ENCODE results near the gene KDM2B.

KDM2B gene

DNA sequence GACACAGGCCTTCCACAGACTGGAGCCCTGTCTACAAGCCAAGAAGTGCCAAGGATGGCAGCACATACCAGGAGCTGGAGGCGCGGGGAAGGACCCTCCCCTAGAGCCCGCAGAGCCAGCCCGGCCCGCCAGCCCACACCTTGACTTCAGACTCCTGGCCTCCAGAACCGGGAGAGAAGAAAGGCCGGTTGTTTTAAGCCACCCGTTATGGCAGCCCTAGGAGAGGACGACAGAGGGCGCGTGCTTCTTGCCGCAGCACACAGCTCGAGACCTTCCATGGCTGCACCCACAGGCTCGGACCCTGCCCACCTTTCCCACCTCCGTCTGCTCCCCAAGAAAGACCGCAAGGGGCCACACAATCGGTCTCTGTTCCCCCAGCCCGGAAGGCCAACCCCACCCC is 127.2 kb downstream of the KDM2B start:
- Histone ChIP-seq H3K4me2 (peak overlapping the region; percentile 92), H4K20me1 (peaks cover 100% of the 10 kb centered on the region), H3K9ac (peak overlapping the region; percentile 70; the same call in 1 of the 2 replicates), H3K27ac (peak overlapping the region; percentile 80), H3K27me3 (no peaks in the 10 kb centered on the region), H3K36me3 (peaks cover 81% of the 10 kb centered on the region), H3K9me3 (no peaks in the 10 kb centered on the region), H3K4me3 (no peak overlapping the region), H3K4me1 (peaks cover 98% of the 10 kb centered on the region)
- TF ChIP-seq Cebpa-rat (IDR thresholded peaks at IDR 0.05) = no peak

GRCh38 chr12:121452985-121453360 is 127.8 kb downstream of the KDM2B start:
- Histone ChIP-seq H3K27me3 (no peaks in the 10 kb centered on the region), H3K27ac (peak overlapping the region; percentile 80), H3K9me3 (no peaks in the 10 kb centered on the region), H3K36me3 (peaks cover 81% of the 10 kb centered on the region), H3K9ac (peak overlapping the region; percentile 70), H3K4me1 (peaks cover 98% of the 10 kb centered on the region), H3K4me3 (peak overlapping the region; percentile 34), H4K20me1 (peaks cover 100% of the 10 kb centered on the region), H3K4me2 (peak overlapping the region; percentile 92)
- TF ChIP-seq Cebpa-rat (IDR thresholded peaks at IDR 0.05) = no peak

GRCh38 chr12:121452340-121452984 is 128.4 kb downstream of the KDM2B start:
- Histone ChIP-seq H3K27me3 (no peaks in the 10 kb centered on the region), H4K20me1 (peaks cover 100% of the 10 kb centered on the region), H3K4me2 (peak overlapping the region; percentile 92), H3K4me3 (peak overlapping the region; percentile 34), H3K9me3 (no peaks in the 10 kb centered on the region), H3K4me1 (peaks cover 97% of the 10 kb centered on the region), H3K27ac (peak overlapping the region; percentile 80), H3K9ac (peak overlapping the region; percentile 70), H3K36me3 (peaks cover 81% of the 10 kb centered on the region)
- TF ChIP-seq Cebpa-rat (IDR thresholded peaks at IDR 0.05) = no peak

GRCh38 chr12:121451961-121452339 is 128.9 kb downstream of the KDM2B start:
- peak overlapping the region; percentile 34; the same call in 1 of the 2 replicates for H3K4me3 ChIP-seq
- H3K9me3 ChIP-seq = no peaks in the 10 kb centered on the region
- peak overlapping the region; percentile 92 for H3K4me2 ChIP-seq
- H3K27ac ChIP-seq = peak overlapping the region; percentile 80
- TF ChIP-seq Cebpa-rat (IDR thresholded peaks at IDR 0.05) = no peak
- peaks cover 100% of the 10 kb centered on the region for H4K20me1 ChIP-seq
- peaks cover 97% of the 10 kb centered on the region for H3K4me1 ChIP-seq
- H3K36me3 ChIP-seq = peaks cover 81% of the 10 kb centered on the region
- H3K27me3 ChIP-seq = no peaks in the 10 kb centered on the region
- H3K9ac ChIP-seq = peak overlapping the region; percentile 70

DNA sequence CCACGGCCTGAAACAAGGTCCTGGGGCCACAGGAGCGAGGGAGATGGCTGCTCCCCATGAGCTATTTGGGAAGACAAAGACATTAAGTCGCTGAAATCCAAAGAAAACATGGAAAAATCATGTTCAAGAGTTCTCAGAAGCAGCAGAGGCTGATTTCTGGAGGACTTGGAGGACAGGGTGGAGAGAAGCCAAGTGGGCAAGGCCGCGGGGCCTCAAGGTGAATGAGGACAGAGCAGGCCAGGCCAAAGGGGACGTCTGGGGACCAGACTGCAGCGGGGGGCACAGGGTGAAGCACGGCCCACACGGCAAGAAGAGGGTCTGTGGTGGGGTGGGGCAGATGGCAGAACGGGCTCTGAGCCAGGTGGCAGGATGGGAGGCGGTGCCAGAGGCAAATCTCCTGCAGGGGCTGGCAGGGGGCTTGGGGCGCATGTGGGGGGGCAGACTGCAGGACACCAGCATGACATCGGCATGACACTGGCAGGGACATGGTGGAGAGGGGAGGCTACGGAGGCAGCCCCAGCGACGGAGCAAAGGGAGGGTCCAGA is 132.0 kb downstream of the KDM2B start:
- H3K27ac ChIP-seq = no peak overlapping the region
- peaks cover 93% of the 10 kb centered on the region for H3K36me3 ChIP-seq

DNA sequence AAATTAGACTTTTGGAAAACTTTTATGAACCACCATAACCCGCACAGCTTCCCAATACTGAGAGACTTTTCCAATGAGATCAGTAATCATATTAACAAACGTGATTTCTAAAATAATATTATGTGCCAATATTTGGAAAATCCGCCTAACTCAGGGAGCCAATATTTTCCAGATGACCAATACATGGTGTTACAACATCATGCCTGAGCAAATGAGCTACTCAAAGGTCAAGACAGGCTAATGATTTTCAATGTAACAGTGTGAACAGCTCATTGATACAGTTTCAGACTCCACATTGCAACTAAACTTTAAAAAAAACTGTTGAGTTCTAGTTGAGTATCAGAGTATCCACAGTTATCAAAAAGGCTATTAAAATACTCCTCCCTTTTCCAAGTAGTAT is 134.1 kb downstream of the KDM2B start:
- Histone ChIP-seq H3K4me2 (peak overlapping the region; percentile 40), H3K27me3 (no peaks in the 10 kb centered on the region), H3K36me3 (peaks cover 98% of the 10 kb centered on the region), H3K9me3 (no peaks in the 10 kb centered on the region), H3K4me1 (peaks cover 59% of the 10 kb centered on the region), H4K20me1 (peaks cover 94% of the 10 kb centered on the region), H3K27ac (no peak overlapping the region), H3K9ac (0 out of 2 replicates have a peak overlapping the region, but pooled peaks have one; percentile 28), H3K4me3 (no peak overlapping the region)
- no peak for TF ChIP-seq Cebpa-rat (IDR thresholded peaks at IDR 0.05)

More for the DNA sequence above, 132.0 kb downstream of the KDM2B start:
- Histone ChIP-seq H3K9me3 (no peaks in the 10 kb centered on the region), H3K4me3 (no peak overlapping the region), H3K9ac (no peak overlapping the region), H3K4me2 (peak overlapping the region; percentile 15), H4K20me1 (peaks cover 100% of the 10 kb centered on the region), H3K4me1 (peaks cover 80% of the 10 kb centered on the region), H3K27me3 (no peaks in the 10 kb centered on the region)
- no peak for TF ChIP-seq Cebpa-rat (IDR thresholded peaks at IDR 0.05)

DNA sequence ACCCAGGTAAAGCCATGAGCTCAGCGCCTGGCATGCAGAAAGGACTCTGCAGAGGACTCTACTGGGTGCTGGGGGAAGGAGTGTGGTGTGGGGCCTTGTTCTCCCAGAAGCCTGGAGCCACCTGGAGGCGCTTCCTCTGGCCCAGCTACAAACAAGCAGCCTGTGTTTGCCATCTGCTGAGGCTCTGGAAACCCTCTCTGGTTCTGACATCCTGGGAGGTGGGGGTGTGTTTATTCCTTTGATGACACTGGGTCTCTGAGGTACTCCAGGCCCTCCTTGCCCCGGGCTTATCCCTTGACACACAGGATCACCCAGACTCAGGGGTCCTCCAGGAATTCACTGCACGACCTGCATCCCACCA is 136.0 kb downstream of the KDM2B start:
- Histone ChIP-seq H3K4me1 (peaks cover 40% of the 10 kb centered on the region), H3K9ac (no peak overlapping the region), H4K20me1 (peaks cover 89% of the 10 kb centered on the region), H3K4me2 (no peak overlapping the region), H3K4me3 (no peak overlapping the region), H3K27me3 (no peaks in the 10 kb centered on the region), H3K9me3 (0 out of 2 replicates have a peak, but pooled peaks cover 10% of the 10 kb centered on the region), H3K36me3 (peaks cover 98% of the 10 kb centered on the region), H3K27ac (no peak overlapping the region)
- no peak for TF ChIP-seq Cebpa-rat (IDR thresholded peaks at IDR 0.05)

- Histone ChIP-seq H3K4me3 (no peak overlapping the region), H3K4me2 (no peak overlapping the region), H4K20me1 (peaks cover 83% of the 10 kb centered on the region), H3K27me3 (no peaks in the 10 kb centered on the region), H3K9me3 (peaks cover 14% of the 10 kb centered on the region; the same call in 1 of the 2 replicates), H3K27ac (no peak overlapping the region), H3K36me3 (peaks cover 98% of the 10 kb centered on the region), H3K4me1 (peaks cover 33% of the 10 kb centered on the region), H3K9ac (no peak overlapping the region)
- no peak for TF ChIP-seq Cebpa-rat (IDR thresholded peaks at IDR 0.05)
Measured at GRCh38 chr12:121443911-121444841, 136.6 kb downstream of the KDM2B start.

DNA sequence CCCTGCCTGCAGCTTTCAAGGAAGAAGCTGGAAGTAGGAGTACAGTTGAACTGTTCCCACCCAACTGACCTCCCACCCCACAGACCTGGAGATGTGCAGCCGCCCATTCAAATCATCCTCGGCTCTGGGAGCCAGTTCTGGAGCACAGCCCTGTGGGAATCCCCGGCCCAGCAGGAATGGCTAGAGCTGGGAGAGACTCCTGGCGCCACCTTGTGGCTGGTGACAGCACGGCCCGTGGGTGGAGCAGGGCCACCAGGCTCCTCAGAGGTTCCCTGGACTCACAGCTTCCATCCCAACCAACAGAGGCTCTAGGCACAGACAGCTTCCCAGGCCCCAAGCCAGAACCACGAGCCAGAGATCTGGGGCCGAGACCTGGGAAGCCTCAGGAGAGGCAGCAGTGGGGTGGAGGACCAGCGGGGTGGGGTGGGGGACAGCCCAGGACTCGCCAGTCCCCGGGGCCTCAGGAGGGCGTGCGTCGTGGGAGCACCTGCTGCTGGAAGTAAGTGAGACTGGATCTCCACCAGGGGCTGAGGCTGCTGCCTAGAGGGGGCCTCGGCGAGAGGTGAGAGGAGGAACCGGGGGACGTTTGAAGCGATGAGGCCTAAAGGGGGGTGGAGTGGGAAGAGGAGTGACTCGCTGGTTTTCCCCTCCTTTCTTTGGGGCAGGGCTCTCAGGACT is 137.5 kb downstream of the KDM2B start:
- Histone ChIP-seq H3K27ac (no peak overlapping the region), H3K36me3 (peaks cover 98% of the 10 kb centered on the region), H3K4me3 (no peak overlapping the region), H3K9ac (no peak overlapping the region), H4K20me1 (peaks cover 75% of the 10 kb centered on the region), H3K27me3 (no peaks in the 10 kb centered on the region), H3K4me2 (no peak overlapping the region), H3K4me1 (peaks cover 25% of the 10 kb centered on the region), H3K9me3 (peaks cover 22% of the 10 kb centered on the region)
- TF ChIP-seq Cebpa-rat (IDR thresholded peaks at IDR 0.05) = no peak

All from BLaER1 (cell line).